ENCODE results near the gene PRSS36.
"Not testable (repeated sequence)": the region's sequence is repeated elsewhere in the genome, so short reads cannot be mapped to it uniquely, and the experiment has no call there.

- not testable (repeated sequence) for TF ChIP-seq CTCF (IDR thresholded peaks at IDR 0.05; ENCODE audit: poor library complexity, severe bottlenecking); SMC3 (conservative IDR thresholded peaks at IDR 0.05; ENCODE audit: poor library complexity)
These were observed 12.9 kb downstream of the PRSS36 start for GRCh38 chr16:31136822-31137499.

Data from neural cell (in vitro differentiated cells).